Measurements from ENCODE around the gene JOSD1. TPM values are rescaled to one million over a fixed set of nuclear protein-coding genes. Genes with fewer than 3 reads are reported as not detected.

The JOSD1 gene
- polyA plus RNA-seq, 3 donors = 7.1 to 83.5 (median 7.2) TPM

- H3K4me3 ChIP-seq (replicated peaks in 1 of 3; ENCODE audit: low read depth in 2 of 3, low read length in 3 of 3) = no peak overlapping the region
- H3K9me3 ChIP-seq (replicated peaks in 1 of 2; ENCODE audit: control insufficient read depth in 1 of 2, insufficient read depth in 1 of 2, low read length in 2 of 2) = no peaks in the 10 kb centered on the region
- WGBS (ENCODE audit: insufficient coverage) = no CpG with 5 or more reads among the region's 3 CpGs
- H3K27ac ChIP-seq (ENCODE audit: low read depth in 1 of 2, low read length in 2 of 2) = peak overlapping the region in 1 of 2 donors; percentile 26
- no peak for DNase-seq
- Mint-ChIP-seq H3K27me3 (ENCODE audit: low read depth in 3 of 3) (peaks cover 0 to 2% (median 0%) of the 10 kb centered on the region in 3 donors), H3K4me3 (no peak overlapping the region), H3K36me3 (peaks cover 34 to 44% of the 10 kb centered on the region in 2 donors), H3K4me1 (peaks cover 62% of the 10 kb centered on the region), H3K27ac (peak overlapping the region in 3 of 7 donors; percentile 60 to 77 (median 64)), H3K9me3 (no peaks in the 10 kb centered on the region)
- peaks cover 39 to 52% of the 10 kb centered on the region in 2 donors for H3K4me1 ChIP-seq (ENCODE audit: control insufficient read depth in 1 of 2, insufficient read depth in 2 of 2, low read length in 2 of 2)
- H3K79me2 ChIP-seq (ENCODE audit: insufficient read depth, low read length) = peaks cover 87% of the 10 kb centered on the region
- H3K4me2 ChIP-seq (replicated peaks; ENCODE audit: extremely low read depth, low read length, poor library complexity, severe bottlenecking) = no peak overlapping the region
- H3K9ac ChIP-seq (ENCODE audit: insufficient read depth, low read length, poor library complexity, severe bottlenecking) = no peak overlapping the region
- H3K36me3 ChIP-seq (replicated peaks in 1 of 2; ENCODE audit: control insufficient read depth in 1 of 2, insufficient read depth in 2 of 2, low read length in 2 of 2) = peaks cover 0 to 30% of the 10 kb centered on the region in 2 donors
- no peak overlapping the region for H2AFZ ChIP-seq (ENCODE audit: insufficient read depth, low read depth, low read length, poor library complexity, severe bottlenecking)
- intact Hi-C loops (cut with micrococcal nuclease) = loop anchor here (5.0 kb wide), 2 partner anchors 43 to 48 kb away; partner anchors contain the start of gene SUN2 (in 1 of the 2)
- H3K27me3 ChIP-seq (ENCODE audit: control insufficient read depth in 2 of 2, insufficient read depth in 2 of 2, low read length in 2 of 2) = no peaks in the 10 kb centered on the region
- H4K20me1 ChIP-seq (ENCODE audit: insufficient read depth, low read length) = peaks cover 80% of the 10 kb centered on the region
- no peak for TF ChIP-seq CTCF (IDR thresholded peaks at IDR 0.05)
These were observed 8.6 kb upstream of the JOSD1 start for GRCh38 chr22:38709306-38709705.

- H3K27me3 ChIP-seq (ENCODE audit: control insufficient read depth in 2 of 2, insufficient read depth in 2 of 2, low read length in 2 of 2) = no peaks in the 10 kb centered on the region
- peaks cover 39 to 48% of the 10 kb centered on the region in 2 donors for H3K4me1 ChIP-seq (ENCODE audit: control insufficient read depth in 1 of 2, insufficient read depth in 2 of 2, low read length in 2 of 2)
- peak overlapping the region in 1 of 2 donors; percentile 18 for H3K27ac ChIP-seq (ENCODE audit: low read depth in 1 of 2, low read length in 2 of 2)
- WGBS (ENCODE audit: insufficient coverage) = 100% methylated on average over 1 of the region's 3 CpGs
- H3K9ac ChIP-seq (ENCODE audit: insufficient read depth, low read length, poor library complexity, severe bottlenecking) = no peak overlapping the region
- H3K79me2 ChIP-seq (ENCODE audit: insufficient read depth, low read length) = peaks cover 73% of the 10 kb centered on the region
- no peak for TF ChIP-seq CTCF (IDR thresholded peaks at IDR 0.05)
- intact Hi-C loops (cut with micrococcal nuclease) = loop anchor here (5.0 kb wide), 2 partner anchors 44 to 49 kb away; partner anchors contain the start of gene SUN2 (in 1 of the 2)
- peaks cover 0 to 2% (median 0%) of the 10 kb centered on the region in 3 donors for H3K27me3 Mint-ChIP-seq (ENCODE audit: low read depth in 3 of 3)
- peaks cover 54% of the 10 kb centered on the region for H3K4me1 Mint-ChIP-seq
- H3K4me2 ChIP-seq (replicated peaks; ENCODE audit: extremely low read depth, low read length, poor library complexity, severe bottlenecking) = peak overlapping the region; percentile 88
- H3K27ac Mint-ChIP-seq = peak overlapping the region in 3 of 7 donors; percentile 4 to 60 (median 23)
- peaks cover 67% of the 10 kb centered on the region for H4K20me1 ChIP-seq (ENCODE audit: insufficient read depth, low read length)
- peak overlapping the region in 1 of 3 experiments; percentile 98 for H3K4me3 ChIP-seq (replicated peaks in 1 of 3; ENCODE audit: low read depth in 2 of 3, low read length in 3 of 3)
- no peak overlapping the region for H2AFZ ChIP-seq (ENCODE audit: insufficient read depth, low read depth, low read length, poor library complexity, severe bottlenecking)
- H3K36me3 ChIP-seq (replicated peaks in 1 of 2; ENCODE audit: control insufficient read depth in 1 of 2, insufficient read depth in 2 of 2, low read length in 2 of 2) = peaks cover 0 to 30% of the 10 kb centered on the region in 2 donors
- no peak for DNase-seq
- no peak overlapping the region for H3K4me3 Mint-ChIP-seq
- no peaks in the 10 kb centered on the region for H3K9me3 ChIP-seq (replicated peaks in 1 of 2; ENCODE audit: control insufficient read depth in 1 of 2, insufficient read depth in 1 of 2, low read length in 2 of 2)
- no peaks in the 10 kb centered on the region for H3K9me3 Mint-ChIP-seq
- H3K36me3 Mint-ChIP-seq = peaks cover 27 to 34% of the 10 kb centered on the region in 2 donors
These were observed 7.2 kb upstream of the JOSD1 start for GRCh38 chr22:38707984-38708383.
